ENCODE measurements around the gene MEI4.

- TF ChIP-seq RAD21 (conservative IDR thresholded peaks at IDR 0.05) (no peak), CTCF (IDR thresholded peaks at IDR 0.05; ENCODE audit: poor library complexity, severe bottlenecking) (no peak), POLR2AphosphoS5 (IDR thresholded peaks at IDR 0.05) (no peak), REST (IDR thresholded peaks at IDR 0.05; ENCODE audit: borderline replicate concordance) (no peak), EZH2 (IDR thresholded peaks at IDR 0.05; ENCODE audit: borderline replicate concordance, insufficient read depth, low read length, poor library complexity, severe bottlenecking) (no peak), EP300 (conservative IDR thresholded peaks at IDR 0.05; ENCODE audit: poor library complexity, severe bottlenecking) (no peak), TAF1 (IDR thresholded peaks at IDR 0.05; ENCODE audit: low read depth) (no peak), SMC3 (conservative IDR thresholded peaks at IDR 0.05; ENCODE audit: poor library complexity) (no peak), MXI1 (conservative IDR thresholded peaks at IDR 0.05; ENCODE audit: poor library complexity, severe bottlenecking) (no peak)
These were observed 186.5 kb downstream of the MEI4 start for GRCh38 chr6:77839292-77839691.
